ENCODE results near the gene COX18. TPM values are rescaled to one million over a fixed set of nuclear protein-coding genes. Genes with fewer than 3 reads are reported as not detected.

Gene COX18
- total RNA-seq, 2 donors from 2014 or later = 9.2 to 10.3 TPM

Other genes with a start within 250 kb of the COX18 start
- gene ANKRD17, start 189.1 kb upstream of the COX18 start, total RNA-seq = 10 to 100 TPM; 46.7 to 49.3 TPM